ENCODE results near the gene GARIN5B. TPM values are rescaled to one million over a fixed set of nuclear protein-coding genes. Genes with fewer than 3 reads are reported as not detected.

The GARIN5B gene
- total RNA-seq, 1 donor from 2014 or later = not detected

GRCh38 chr19:55400281-55401087 is 37.4 kb upstream of the GARIN5B start:
- intact Hi-C loops (cut with micrococcal nuclease) = no loop called here
- DNase-seq (no peak), ATAC-seq (ENCODE audit: low read depth) (no peak)
- TF ChIP-seq CTCF (IDR thresholded peaks at IDR 0.05) = no peak
- Mint-ChIP-seq H3K27me3 (no peaks in the 10 kb centered on the region), H3K27ac (no peak overlapping the region), H3K4me3 (no peak overlapping the region), H3K36me3 (ENCODE audit: low read depth) (peaks cover 38% of the 10 kb centered on the region), H3K4me1 (peaks cover under 1% of the 10 kb centered on the region), H3K9me3 (no peaks in the 10 kb centered on the region)
- ChIA-PET CTCF (no interaction called here), POLR2A (interaction anchor here (11.4 kb wide), 1 partner anchor 12 kb away, joined by 215 read pairs; the partner anchor contains the start of genes RPL28 and TMEM238)

- TF ChIP-seq CTCF (IDR thresholded peaks at IDR 0.05) = no peak
- ATAC-seq (ENCODE audit: low read depth) (no peak), DNase-seq (no peak)
- ChIA-PET POLR2A (interaction anchor here (0.9 to 11.4 kb wide), 3 partner anchors 9 to 10 kb away, joined by 3 to 215 read pairs (median 9); partner anchors contain the start of genes RPL28, TMEM238 and UBE2S), CTCF (no interaction called here)
- H3K9me3 Mint-ChIP-seq = no peaks in the 10 kb centered on the region
- H3K4me1 Mint-ChIP-seq = no peaks in the 10 kb centered on the region
- H3K27ac Mint-ChIP-seq = no peak overlapping the region
- intact Hi-C loops (cut with micrococcal nuclease) = no loop called here
- no peaks in the 10 kb centered on the region for H3K27me3 Mint-ChIP-seq
- no peak overlapping the region for H3K4me3 Mint-ChIP-seq
- peaks cover 29% of the 10 kb centered on the region for H3K36me3 Mint-ChIP-seq (ENCODE audit: low read depth)
Measured at GRCh38 chr19:55398200-55398925, 35.3 kb upstream of the GARIN5B start.

GRCh38 chr19:55392820-55393761 is 30.0 kb upstream of the GARIN5B start:
- Mint-ChIP-seq H3K36me3 (ENCODE audit: low read depth) (peaks cover 48% of the 10 kb centered on the region), H3K4me1 (peaks cover 25% of the 10 kb centered on the region), H3K27ac (no peak overlapping the region), H3K9me3 (no peaks in the 10 kb centered on the region), H3K4me3 (no peak overlapping the region), H3K27me3 (no peaks in the 10 kb centered on the region)
- CTCF ChIA-PET = no interaction called here
- POLR2A ChIA-PET = interaction anchor here (1.1 to 11.3 kb wide), 2 partner anchors 9 kb away, joined by 6 to 215 read pairs; partner anchors contain the start of genes TMEM238 and UBE2S
- TF ChIP-seq CTCF (IDR thresholded peaks at IDR 0.05) = no peak
- DNase-seq = no peak
- ATAC-seq (ENCODE audit: low read depth) = no peak
- intact Hi-C loops (cut with micrococcal nuclease) = no loop called here

- no peaks in the 10 kb centered on the region for H3K27me3 Mint-ChIP-seq
- DNase-seq (no peak), ATAC-seq (ENCODE audit: low read depth) (no peak)
- intact Hi-C loops (cut with micrococcal nuclease) = no loop called here
- H3K9me3 Mint-ChIP-seq = no peaks in the 10 kb centered on the region
- CTCF ChIA-PET = no interaction called here
- H3K4me1 Mint-ChIP-seq = peaks cover 36% of the 10 kb centered on the region
- H3K4me3 Mint-ChIP-seq = no peak overlapping the region
- POLR2A ChIA-PET = interaction anchor here (11.3 kb wide), 1 partner anchor 11 kb away, joined by 215 read pairs; the partner anchor contains the start of gene UBE2S
- H3K36me3 Mint-ChIP-seq (ENCODE audit: low read depth) = peaks cover 59% of the 10 kb centered on the region
- TF ChIP-seq CTCF (IDR thresholded peaks at IDR 0.05) = no peak
- no peak overlapping the region for H3K27ac Mint-ChIP-seq
Measured at GRCh38 chr19:55391702-55392615, 28.9 kb upstream of the GARIN5B start.

All from activated B cell treated with CpG ODN at 0.5 μM for 24 hours (primary cell).